GM04503 (cell line): ENCODE measurements around the gene CNPY1.

ENCODE experiments used
- DNase-seq: peaks from one replicate; pipeline ENCODE4 v3.0.0-alpha.2; 2012; ENCODE audit warnings: low read depth

Gene CNPY1

DNA sequence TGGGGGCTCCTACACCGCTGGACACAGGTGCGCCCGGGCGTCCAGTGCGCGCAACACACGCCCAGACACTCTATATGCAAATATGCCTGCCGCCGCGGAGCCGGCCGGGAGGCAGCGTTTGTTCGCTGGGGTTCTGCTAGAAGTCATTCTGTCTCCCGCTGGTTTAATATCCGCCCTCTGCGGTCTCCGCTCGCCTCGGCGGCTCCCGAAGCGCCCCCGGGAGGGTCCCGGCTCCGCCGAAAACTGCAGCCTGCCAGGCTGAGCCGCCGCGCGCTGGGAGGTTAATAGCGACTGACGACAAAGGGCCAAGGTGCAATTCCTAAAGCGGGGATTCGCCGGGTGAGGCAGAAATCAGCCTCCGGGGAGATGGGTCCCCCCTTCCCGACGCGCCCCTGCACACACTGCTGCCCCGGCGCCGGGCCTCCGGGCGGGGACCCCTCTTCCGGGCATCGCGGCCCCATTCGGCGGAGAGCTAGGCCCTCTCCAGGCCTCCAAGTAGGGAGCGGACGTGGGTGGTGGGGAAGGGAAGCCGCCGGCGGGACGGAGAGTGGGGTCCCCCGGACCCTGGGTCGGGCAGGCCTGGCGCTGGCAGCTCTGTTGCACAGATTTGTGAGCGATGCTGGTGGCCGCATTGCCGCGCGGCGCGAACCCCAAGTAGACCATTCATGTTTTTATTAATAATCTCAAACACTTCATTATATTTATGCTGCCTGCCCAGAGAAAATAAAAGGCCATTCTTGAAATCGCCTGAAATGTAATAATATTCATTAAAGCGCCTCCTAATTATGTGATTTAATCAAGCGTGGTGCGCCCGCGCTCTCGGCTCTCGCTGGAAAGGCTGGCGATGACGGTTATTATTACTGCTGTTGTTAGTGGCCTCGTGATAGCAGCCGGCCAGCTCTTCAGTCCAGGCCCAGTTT is 79.3 kb downstream of the CNPY1 start:
- no peak for DNase-seq

DNA sequence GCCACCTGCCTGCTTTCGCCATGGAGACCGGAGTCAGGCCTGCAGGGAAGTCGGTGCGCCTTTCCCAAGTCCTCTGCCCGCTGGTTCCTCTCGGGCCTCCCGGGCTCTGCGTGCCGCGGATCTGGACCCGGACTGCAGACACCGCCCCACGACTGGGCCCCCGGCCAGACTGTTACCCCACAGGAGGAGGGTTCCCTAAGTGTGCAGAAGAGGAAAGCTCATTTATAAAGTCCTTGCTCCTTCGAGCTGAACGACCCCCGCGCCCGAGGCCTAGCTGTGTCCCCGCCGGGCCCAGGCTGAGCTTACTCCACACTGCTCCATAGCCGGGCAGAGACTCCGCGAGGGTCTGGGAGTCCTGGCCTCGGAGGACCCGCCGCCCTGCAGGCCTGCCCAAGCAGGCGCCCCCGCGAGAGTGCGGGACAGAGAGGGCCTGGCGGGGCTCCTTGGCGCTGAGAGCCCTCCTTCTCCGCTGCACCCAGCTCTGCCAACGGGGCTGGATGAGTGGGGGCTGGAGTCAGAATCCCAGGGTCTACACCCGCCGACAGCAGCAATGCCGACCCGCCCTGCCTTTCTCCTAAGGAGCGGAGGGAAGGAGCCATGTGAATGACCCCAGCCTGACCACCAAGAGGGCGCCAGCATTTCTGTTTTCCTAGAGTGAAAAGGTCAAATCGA is 80.1 kb downstream of the CNPY1 start:
- DNase-seq, result no peak

DNA sequence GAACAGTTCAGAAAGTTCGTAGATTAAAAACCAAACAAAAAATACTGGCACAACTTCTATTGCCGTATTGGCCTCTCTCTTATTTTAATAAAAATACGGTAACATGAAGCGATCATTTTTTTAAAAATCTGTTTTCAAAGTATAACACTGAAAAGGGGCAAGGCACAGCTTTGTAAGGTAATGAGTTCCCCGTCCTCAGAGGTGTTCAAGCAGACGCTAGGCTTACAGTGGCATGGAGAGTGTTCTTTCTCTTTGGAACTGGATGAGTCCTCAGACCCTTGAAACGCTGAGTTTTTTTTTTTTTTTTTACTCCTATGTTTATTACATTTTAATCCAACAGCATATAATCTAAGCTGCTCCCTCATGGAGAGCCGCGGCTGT is 80.6 kb downstream of the CNPY1 start:
- no peak for DNase-seq

DNA sequence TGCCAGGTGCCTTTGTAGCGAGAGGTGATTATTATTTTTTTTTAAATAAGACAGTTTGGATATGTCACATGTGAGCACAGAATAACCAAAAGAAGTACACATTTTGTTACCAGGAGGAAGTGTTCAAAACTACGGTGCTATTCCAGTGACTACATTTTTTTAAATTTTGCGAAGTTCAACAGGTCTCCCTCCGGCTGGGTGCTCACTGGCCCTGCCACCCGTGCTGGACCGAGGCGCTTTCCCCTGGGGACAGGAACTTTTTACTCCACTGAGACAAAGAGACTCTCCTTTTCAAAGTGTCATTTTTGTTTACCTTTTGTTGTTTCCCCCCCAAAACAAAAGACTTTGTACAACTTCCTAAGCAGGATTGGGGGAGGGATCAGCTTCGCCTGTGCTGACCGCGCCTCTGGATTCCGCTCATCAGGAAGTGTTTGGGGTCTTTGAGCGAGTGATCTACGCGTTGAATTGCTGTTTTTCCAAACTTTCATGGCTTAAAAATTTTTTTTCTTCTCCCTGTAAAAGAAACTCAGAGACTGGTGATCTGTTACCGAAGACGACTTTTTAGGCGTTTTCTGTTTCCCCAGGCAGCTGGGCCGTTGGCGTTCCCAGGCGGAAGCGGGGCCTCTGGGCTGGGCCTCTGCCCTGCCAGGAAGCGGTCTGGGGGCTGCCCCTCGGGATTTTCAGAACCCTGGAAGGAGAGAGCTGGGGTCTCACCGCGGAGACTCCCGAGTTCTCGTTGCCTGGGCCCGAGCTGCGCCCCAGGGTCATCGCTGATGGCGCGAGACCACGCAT is 81.2 kb downstream of the CNPY1 start:
- no peak for DNase-seq

DNA sequence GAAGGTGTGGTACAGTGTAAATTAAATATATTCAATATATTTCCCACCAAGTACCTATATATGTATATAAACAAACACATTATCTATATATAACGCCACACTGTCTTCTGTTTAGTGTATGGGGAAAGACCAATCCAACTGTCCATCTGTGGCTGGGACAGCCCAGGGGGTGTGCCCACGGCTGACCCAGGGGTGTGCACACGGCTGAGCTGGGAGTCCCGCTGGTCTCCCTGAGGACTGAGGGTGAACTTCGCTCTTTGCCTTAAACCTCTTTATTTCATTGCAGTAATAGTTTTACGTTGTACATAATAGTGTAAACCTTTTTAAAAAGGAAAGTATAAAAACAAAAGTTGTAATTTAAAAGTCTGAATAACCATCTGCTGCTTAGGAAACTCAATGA is 82.2 kb downstream of the CNPY1 start:
- no peak for DNase-seq

DNA sequence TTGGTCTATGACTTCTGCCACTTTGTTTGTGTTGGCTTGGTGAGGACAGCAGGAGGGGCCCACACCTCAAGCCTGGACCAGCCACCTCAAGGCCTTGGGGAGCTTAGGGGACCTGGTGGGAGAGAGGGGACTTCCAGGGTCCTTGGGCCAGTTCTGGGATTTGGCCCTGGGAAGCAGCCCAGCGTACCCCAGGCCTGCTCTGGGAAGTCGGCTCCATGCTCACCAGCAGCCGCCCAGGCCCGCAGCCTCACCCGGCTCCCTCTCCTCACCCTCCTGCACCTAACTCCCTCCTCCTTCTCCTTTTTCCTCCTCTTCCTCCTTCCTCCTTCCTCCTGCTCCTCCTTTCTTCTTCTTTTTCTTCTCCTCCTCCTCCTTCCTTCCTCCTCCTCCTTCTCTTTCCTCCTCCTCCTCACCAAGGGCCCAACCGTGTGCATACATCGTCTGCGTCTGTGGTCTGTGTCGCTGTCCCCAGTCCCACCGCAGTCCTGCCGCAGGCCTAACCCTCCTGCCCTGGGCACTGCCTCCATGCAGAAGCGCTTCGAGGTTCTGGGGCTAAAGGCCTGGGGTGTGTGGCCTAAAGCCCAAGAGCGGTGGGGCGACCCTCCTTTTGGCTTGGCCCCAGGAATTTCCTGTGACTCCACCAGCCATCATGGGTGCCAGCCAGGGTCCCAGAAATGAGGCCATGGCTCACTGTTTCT is 83.1 kb downstream of the CNPY1 start:
- no peak for DNase-seq

DNA sequence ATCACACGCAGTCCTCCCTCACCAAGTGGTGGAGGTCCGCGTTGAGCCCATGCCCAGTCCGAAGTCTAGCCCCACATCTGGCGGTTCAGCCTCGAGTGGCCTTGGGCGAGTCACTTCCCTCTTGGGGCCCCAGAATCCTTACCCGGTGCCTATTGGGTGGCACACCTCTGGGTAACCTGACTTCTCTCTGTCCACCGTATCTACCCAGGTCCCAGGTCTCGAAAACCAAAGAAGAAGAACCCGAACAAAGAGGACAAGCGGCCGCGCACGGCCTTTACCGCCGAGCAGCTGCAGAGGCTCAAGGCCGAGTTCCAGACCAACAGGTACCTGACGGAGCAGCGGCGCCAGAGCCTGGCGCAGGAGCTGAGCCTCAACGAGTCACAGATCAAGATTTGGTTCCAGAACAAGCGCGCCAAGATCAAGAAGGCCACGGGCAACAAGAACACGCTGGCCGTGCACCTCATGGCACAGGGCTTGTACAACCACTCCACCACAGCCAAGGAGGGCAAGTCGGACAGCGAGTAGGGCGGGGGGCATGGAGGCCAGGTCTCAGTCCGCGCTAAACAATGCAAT is 84.1 kb downstream of the CNPY1 start:
- DNase-seq, result no peak

DNA sequence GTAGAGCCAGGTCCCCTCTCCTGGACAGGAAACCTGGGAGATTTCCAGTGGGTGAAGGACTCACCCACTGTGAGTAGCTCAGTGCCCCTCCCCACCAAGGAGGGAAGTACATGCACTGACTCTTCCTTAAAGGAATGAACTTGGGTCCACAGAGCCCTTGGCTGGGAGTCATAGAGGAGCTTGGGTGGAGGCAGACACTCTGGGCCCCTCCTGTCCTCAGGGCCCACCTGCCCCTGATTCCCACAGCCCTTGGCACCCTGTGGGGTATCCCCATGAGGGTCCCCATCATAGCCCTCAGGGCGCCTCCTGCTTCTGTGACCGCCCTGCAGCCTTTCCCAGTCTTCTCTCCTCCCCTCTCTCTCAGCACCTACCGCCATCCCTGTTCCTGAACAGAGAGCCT is 84.7 kb downstream of the CNPY1 start:
- no peak for DNase-seq

DNA sequence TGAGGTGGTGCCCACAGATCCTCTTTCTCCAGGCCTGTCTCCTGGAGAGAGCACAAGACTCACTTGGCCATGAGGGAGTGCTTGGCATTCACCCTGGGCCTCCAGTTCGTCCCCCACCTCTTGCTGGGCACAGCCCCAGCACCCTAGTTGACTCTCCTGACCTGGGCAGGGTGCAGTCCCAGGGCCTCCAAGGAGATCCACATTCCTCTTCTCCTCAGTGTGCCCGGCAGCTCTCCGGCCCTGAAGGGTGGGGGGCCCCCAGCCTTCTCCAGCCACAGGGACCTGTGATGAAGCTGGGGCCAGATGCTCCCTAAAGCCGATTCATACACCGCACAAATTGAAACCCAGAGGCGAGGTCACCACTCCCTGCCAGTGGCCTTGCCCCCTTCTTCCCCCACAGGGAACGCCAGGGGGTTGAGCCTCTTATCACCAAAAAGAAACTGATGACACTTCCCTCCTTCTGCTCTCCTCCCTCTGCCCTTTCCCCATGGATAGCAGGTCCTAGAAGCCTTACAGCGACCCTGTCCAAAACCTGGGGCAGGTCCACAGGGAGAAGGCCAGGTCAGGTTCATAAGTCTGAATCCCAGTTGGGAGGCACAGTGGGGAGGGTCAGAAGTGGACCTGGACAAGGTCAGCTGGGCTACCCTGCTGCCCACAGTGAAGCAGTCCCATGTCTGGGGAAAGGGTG is 85.3 kb downstream of the CNPY1 start:
- no peak for DNase-seq

DNA sequence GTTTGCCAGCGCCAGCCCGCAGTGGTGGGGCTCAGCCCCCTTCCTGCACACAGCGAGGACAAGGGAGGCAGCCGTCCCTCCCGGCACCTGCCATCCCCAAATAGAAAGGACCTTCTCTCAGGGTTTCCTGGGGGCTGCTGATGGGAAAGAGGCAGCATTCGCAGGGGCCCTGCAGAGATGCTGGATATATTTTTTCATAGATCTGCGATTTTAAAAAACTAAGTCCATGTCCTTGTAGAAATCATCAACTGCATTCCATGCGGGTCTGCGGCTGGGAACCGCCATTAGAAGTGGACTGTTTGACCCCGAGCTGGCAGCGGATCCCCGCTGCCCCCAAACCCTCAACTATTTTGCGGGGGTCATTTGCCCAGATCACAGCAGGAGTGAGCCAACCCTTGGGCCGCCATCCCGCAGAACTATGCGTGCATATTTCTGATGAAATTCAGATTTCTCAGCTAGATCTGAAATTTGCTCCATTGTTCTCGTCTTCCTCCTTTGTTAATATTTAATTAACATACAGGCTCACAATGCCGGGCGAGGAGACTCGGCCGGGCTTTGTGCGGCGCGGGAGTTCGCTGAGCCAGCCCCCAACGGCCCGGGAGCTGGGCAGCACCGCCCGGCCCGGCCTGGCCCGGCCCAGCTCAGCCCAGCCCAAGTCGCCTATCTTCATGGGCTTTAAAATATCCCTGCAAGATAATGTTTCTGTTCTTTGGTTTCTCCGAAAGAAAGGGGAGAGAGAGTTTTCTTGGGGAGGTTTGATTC is 86.5 kb downstream of the CNPY1 start:
- no peak for DNase-seq

DNA sequence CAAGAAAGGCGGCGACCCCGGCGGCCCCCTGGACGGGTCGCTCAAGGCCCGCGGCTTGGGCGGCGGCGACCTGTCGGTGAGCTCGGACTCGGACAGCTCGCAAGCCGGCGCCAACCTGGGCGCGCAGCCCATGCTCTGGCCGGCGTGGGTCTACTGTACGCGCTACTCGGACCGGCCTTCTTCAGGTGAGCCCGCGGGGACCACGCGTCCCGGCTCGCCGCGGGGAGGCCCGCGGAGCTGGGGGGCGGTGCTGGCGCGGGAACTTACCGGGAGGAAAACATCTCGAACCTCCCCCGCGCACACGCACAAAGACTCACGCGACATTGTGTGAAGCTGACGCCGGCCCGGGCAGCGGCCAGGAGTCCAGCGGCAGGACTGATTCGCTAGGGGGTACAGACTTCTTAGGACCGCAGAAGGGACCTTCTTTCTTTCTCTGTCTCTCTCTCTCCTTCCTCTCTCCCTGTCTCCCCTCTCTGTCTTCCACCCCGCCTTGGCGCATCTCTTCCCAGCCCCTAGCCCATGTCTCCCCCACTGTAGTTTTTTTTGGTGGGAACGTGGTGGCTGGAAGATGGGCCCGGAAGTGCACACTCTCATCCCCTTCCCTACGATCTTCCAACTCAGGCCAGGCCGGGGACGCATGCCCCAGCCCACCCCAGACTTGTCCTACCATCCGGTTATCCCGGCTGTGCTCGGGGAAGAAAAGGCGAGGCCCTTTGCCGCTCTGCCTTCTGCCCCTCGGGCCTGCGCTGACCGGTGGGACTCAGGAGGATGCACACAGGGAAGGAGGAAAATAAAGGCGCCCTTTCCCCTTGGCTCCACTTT is 87.3 kb downstream of the CNPY1 start:
- no peak for DNase-seq

DNA sequence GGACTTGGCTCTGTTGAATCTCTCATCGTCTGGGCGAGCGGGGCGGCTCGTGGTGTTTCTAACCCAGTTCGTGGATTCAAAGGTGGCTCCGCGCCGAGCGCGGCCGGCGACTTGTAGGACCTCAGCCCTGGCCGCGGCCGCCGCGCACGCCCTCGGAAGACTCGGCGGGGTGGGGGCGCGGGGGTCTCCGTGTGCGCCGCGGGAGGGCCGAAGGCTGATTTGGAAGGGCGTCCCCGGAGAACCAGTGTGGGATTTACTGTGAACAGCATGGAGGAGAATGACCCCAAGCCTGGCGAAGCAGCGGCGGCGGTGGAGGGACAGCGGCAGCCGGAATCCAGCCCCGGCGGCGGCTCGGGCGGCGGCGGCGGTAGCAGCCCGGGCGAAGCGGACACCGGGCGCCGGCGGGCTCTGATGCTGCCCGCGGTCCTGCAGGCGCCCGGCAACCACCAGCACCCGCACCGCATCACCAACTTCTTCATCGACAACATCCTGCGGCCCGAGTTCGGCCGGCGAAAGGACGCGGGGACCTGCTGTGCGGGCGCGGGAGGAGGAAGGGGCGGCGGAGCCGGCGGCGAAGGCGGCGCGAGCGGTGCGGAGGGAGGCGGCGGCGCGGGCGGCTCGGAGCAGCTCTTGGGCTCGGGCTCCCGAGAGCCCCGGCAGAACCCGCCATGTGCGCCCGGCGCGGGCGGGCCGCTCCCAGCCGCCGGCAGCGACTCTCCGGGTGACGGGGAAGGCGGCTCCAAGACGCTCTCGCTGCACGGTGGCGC is 88.1 kb downstream of the CNPY1 start, which contains the start of gene EN2:
Gene EN2, plus strand, starts transcription at position 19 of the 767 bp plus-strand sequence. Its CDS starts 249 bp downstream, at position 268.
- DNase-seq, result no peak

DNA sequence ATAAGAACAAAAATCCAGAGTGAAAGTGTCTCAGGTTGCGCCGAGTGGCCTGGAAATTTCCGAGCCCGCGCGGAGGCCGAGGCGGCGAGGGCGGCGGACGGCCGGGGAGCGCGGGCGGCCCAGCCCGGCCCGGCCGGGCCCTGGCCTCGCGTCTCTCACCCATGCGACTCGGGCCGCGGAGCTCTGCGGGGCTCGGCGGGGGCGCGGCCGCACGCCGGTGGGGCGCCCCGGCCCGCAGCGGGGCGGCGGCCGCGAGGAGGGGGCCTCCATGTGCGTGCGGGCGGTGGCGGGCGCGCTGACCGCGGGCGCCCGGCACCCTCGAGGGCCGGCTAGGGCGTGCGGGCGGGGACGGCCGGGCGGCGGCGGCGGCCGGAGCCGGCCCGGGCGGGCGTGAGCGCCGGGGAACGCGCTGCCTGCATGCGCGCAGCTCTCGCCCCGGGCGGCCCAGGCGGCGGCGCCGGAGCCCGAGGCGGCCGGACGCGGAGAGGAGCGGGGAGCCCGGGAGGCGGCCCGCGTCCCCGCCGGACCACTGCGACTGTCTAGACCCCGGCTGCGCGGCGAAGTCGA is 88.7 kb downstream of the CNPY1 start:
- no peak for DNase-seq

DNA sequence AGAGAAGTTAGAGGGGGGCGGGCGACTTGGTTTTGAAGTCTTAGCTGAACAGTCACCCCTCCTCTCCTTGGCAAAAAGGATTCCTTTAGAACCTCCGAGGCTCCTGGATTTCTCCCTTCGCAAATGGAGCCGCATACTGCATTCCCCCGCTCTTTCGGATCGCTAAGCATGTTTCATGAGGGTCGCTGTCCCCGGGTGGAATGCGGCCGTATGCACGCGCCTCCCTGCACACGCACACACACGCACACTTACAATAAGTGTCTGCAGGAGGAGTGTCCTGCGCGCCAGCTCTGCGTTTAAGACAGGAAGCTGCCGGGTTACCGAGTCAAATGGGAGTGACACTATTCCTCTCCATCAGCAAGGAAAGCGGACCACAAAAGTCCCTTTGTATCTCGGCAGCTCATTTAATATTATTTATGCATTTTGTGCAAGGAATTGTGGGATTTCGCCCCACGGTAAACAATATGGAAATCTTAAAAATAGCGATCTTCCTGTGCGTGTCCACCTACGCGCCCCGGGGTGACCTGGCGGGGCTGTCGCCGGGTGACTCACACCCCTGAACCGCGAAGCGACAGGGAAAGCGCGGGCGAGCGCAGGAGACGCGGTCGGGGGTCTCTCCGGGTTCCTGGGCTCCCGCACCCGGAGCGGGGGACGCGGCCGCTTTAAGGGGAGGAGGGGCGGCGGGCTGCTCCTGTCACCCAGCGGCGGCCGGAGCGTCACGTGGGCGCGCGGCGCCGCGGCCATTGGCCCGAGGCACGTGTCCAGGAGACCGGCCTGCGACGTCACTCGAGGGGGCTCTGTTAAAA is 89.4 kb downstream of the CNPY1 start:
- DNase-seq, result no peak

DNA sequence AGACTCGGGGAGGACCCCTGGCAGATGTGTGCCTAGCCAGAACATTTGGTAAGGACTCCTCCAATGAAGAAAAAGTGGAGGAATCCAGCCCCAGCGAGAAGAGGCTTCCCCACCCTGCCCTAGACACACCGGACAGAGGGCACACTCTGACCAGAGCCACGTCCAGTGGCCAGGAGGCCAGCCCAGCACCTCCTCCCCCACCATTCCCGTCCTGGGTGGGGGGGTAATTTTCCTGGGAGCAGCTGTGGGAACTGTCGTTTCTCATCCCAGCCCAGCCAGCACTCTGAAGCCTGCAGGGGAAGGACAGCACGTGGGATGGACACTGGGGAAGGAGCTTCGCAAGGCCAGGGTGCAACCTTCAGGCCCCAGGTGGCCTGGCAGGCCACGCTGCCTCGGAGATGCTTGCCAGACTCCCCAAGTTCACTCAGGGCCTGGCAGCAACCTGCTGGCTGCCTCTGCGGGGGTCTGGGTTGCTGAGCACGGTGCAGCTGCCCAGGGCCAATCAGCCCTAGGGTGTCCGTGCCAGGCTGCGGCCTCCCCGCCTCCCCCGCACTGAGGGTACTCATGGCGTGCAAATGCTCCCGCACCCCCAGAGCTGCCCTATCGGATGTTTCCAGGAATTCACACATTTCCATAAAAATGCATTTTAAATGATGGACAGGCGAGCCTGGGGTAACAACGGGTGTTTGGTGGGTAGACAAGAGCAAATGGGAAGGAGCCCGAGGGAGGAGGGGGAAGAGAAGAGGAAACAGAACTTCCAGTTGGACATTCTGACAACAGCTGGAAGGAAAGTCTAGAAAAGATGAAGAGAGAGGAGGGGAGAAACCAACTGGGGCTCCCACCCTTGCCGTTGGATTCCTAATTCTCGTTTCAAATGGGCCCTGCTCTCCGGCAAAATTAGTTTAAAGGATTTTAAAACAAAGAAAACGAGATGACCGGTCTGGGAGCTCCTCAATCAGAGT is 90.3 kb downstream of the CNPY1 start:
- no peak for DNase-seq

DNA sequence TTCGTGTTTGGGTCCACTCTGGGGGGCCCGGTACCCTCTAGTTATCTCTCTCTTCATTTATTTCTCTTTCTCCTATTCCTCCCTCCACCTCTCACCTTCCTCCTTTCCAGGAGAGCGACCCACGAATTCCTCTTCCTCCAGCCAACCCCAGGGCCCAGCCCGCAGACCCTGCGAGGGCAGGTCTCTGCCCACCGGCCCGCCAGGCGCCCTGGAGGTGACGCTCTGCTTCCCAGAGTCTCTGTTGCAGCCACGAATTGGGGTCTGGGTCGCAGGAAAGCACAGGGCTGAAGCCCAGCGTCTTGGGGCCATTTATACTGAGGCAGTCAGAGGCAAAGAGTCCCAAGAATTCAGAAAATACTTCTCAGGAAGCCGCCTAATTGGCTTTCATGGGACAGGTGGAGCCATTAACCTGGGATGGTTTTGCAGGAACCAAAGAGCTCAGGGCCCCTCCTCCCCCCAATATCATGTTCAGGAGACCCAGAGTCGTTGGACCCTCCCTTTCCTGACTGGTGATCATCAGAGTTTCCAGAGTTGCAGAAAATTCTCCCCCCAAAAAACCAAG is 91.1 kb downstream of the CNPY1 start:
- no peak for DNase-seq
